Gastrocnemius medialis (tissue), 4 donors: Measurements from ENCODE around the gene DEPP1. TPM values are rescaled to one million over a fixed set of nuclear protein-coding genes. Genes with fewer than 3 reads are reported as not detected.

Source experiments
- ATAC-seq, 2 donors: fragments of 150-250 bp; one replicate each; pipeline ENCODE4 v1.9.1; 2016
- DNase-seq, 2 donors: peaks; one replicate each; pipeline ENCODE4 v3.0.0-alpha.2; 2019
- H3K27ac ChIP-seq, 4 donors: fragments of 200-600 bp; sonication (generic); 1 replicate in 1 of 4; 2 replicates in 3 of 4; pipeline ENCODE4 v1.5.1; 2016 to 2018; ENCODE audit warnings: mild to moderate bottlenecking in 2 of 4, moderate library complexity in 1 of 4
- H3K27me3 ChIP-seq, 3 donors: fragments of 200-600 bp; sonication (generic) in 2 of 3; 1 replicate in 1 of 3; 2 replicates in 2 of 3; pipeline versions ENCODE4 v1.5.1 to v1.6.0; 2016 to 2019; ENCODE audit warnings: mild to moderate bottlenecking in 1 of 3, moderate library complexity in 1 of 3
- H3K36me3 ChIP-seq, 2 donors: fragments of 200-600 bp; sonication (generic) in 1 of 2; one replicate each; pipeline ENCODE4 v1.5.1; 2017 to 2018
- H3K4me1 ChIP-seq, 2 donors: fragments of 200-600 bp; sonication (generic) in 1 of 2; one replicate each; pipeline ENCODE4 v1.5.1; 2016 to 2017; ENCODE audit warnings: mild to moderate bottlenecking in 2 of 2
- H3K4me3 ChIP-seq, 4 donors: fragments of 200-600 bp; sonication (generic) in 3 of 4; 1 replicate in 1 of 4; 2 replicates in 3 of 4; pipeline ENCODE4 v1.5.1; 2016 to 2019; ENCODE audit warnings: mild to moderate bottlenecking in 2 of 4
- H3K9me3 ChIP-seq, 3 donors: fragments of 200-600 bp; sonication (generic) in 2 of 3; 1 replicate in 1 of 3; 2 replicates in 2 of 3; pipeline ENCODE4 v1.5.1; 2016 to 2019
- CTCF ChIP-seq, 5 experiments: fragments of 450-650 bp in 3 of 5; fragments of 200-600 bp in 2 of 5; sonication (generic) in 2 of 5; IDR thresholded peaks in 4 of 5; conservative IDR thresholded peaks in 1 of 5; 1 replicate in 4 of 5; 2 replicates in 1 of 5; pipeline ENCODE4 v1.5.1; 2016 to 2019; ENCODE audit warnings: antibody characterized with exemption in 5 of 5, mild to moderate bottlenecking in 3 of 5, moderate library complexity in 3 of 5
- POLR2A ChIP-seq, 2 donors: fragments of 450-650 bp; IDR thresholded peaks; one replicate each; pipeline ENCODE4 v1.6.1; 2017; ENCODE audit warnings: antibody characterized with exemption in 2 of 2, mild to moderate bottlenecking in 2 of 2, moderate library complexity in 2 of 2
- in situ Hi-C, 4 donors: fragments of 200-750 bp; cut with MboI; loops; one replicate each; pipeline versions ENCODE4 v1.15.0 to v1.8.0; 2017; ENCODE audit warnings: low sequenced_read_pairs in 4 of 4
- intact Hi-C: fragments of 100-400 bp; cut with DNase I; formaldehyde crosslinking; loops from one replicate; pipeline ENCODE4 v1.15.1; 2023; ENCODE audit warnings: low total_unique reads
- total RNA-seq, 4 donors: library from RNA; depleted of rRNA; stranded (reverse); fragments of >200 nt; gene quantifications; one replicate each; pipeline versions ENCODE4 v1.1.0 to v1.2.3, GENCODE V29; 2016

DEPP1 gene
- total RNA-seq, 4 donors from 2014 or later, result 83.4 to 331 (median 120) TPM

- H3K27me3 ChIP-seq, result no peaks in the 10 kb centered on the region
- H3K36me3 ChIP-seq, result no peaks in the 10 kb centered on the region
- peak overlapping the region in 1 of 4 donors; percentile 12 for H3K27ac ChIP-seq
- no peak overlapping the region for H3K4me3 ChIP-seq
- DNase-seq (no peak), ATAC-seq (no peak)
- TF ChIP-seq POLR2A (IDR thresholded peaks at IDR 0.05) (no peak), CTCF (IDR thresholded peaks at IDR 0.05 in 4 of 5, conservative IDR thresholded peaks at IDR 0.05 in 1 of 5) (no peak)
- H3K4me1 ChIP-seq, result peaks cover 56 to 62% of the 10 kb centered on the region in 2 donors
- no peaks in the 10 kb centered on the region for H3K9me3 ChIP-seq
- intact Hi-C loops, result loop anchor here (10.0 kb wide), 1 partner anchor 97 kb away; no protein-coding TSS in a partner anchor
- in situ Hi-C loops, result loop anchor here in 1 of 4 donors (5.0 kb wide), 1 partner anchor 39 kb away; no protein-coding TSS in a partner anchor
Observed at GRCh38 chr10:44971434-44971833, 7.2 kb downstream of the DEPP1 start.

GRCh38 chr10:44970812-44971395, 7.7 kb downstream of the DEPP1 start:
- H3K27ac ChIP-seq, result peak overlapping the region in 2 of 4 donors; percentile 12 to 94
- intact Hi-C loops, result loop anchor here (10.0 kb wide), 1 partner anchor 96 kb away; no protein-coding TSS in a partner anchor
- TF ChIP-seq POLR2A (IDR thresholded peaks at IDR 0.05) (no peak), CTCF (IDR thresholded peaks at IDR 0.05 in 4 of 5, conservative IDR thresholded peaks at IDR 0.05 in 1 of 5) (no peak)

GRCh38 chr10:44969854-44970253, 8.8 kb downstream of the DEPP1 start:
- H3K27ac ChIP-seq, result peak overlapping the region; percentile 53 to 94 (median 62)
- ATAC-seq, result peak; percentile 30 to 63
- peak; percentile 58 to 87 for DNase-seq
- intact Hi-C loops (loop anchor here (10.0 kb wide), 1 partner anchor 95 kb away; no protein-coding TSS in a partner anchor), in situ Hi-C loops (loop anchor here in 1 of 4 donors (5.0 kb wide), 1 partner anchor 38 kb away; no protein-coding TSS in a partner anchor)
- H3K4me3 ChIP-seq, result no peak overlapping the region
- no peak for TF ChIP-seq CTCF (IDR thresholded peaks at IDR 0.05 in 4 of 5, conservative IDR thresholded peaks at IDR 0.05 in 1 of 5)
- TF ChIP-seq POLR2A (IDR thresholded peaks at IDR 0.05), result no peak
- H3K36me3 ChIP-seq, result no peaks in the 10 kb centered on the region
- H3K9me3 ChIP-seq, result no peaks in the 10 kb centered on the region
- no peaks in the 10 kb centered on the region for H3K27me3 ChIP-seq
- peaks cover 63 to 69% of the 10 kb centered on the region in 2 donors for H3K4me1 ChIP-seq

More at GRCh38 chr10:44970812-44971395, 7.7 kb downstream of the DEPP1 start:
- H3K27me3 ChIP-seq, result no peaks in the 10 kb centered on the region
- H3K36me3 ChIP-seq, result no peaks in the 10 kb centered on the region
- H3K9me3 ChIP-seq, result no peaks in the 10 kb centered on the region
- no peak overlapping the region for H3K4me3 ChIP-seq
- DNase-seq (no peak), ATAC-seq (no peak)
- peaks cover 57 to 63% of the 10 kb centered on the region in 2 donors for H3K4me1 ChIP-seq
- in situ Hi-C loops, result loop anchor here in 1 of 4 donors (5.0 kb wide), 1 partner anchor 39 kb away; no protein-coding TSS in a partner anchor

GRCh38 chr10:44968500-44969400, 9.9 kb downstream of the DEPP1 start:
- Histone ChIP-seq H3K36me3 (no peaks in the 10 kb centered on the region), H3K27me3 (no peaks in the 10 kb centered on the region), H3K4me3 (no peak overlapping the region), H3K9me3 (no peaks in the 10 kb centered on the region), H3K4me1 (peaks cover 66 to 69% of the 10 kb centered on the region in 2 donors), H3K27ac (peak overlapping the region; percentile 58 to 97 (median 81))
- in situ Hi-C loops, result no loop called here
- DNase-seq (no peak), ATAC-seq (no peak)
- intact Hi-C loops, result no loop called here
- TF ChIP-seq CTCF (IDR thresholded peaks at IDR 0.05 in 4 of 5, conservative IDR thresholded peaks at IDR 0.05 in 1 of 5), result no peak
- no peak for TF ChIP-seq POLR2A (IDR thresholded peaks at IDR 0.05)
